ENCODE results near the gene GOLGA6A. TPM values are rescaled to one million over a fixed set of nuclear protein-coding genes. Genes with fewer than 3 reads are reported as not detected.
"Not testable (repeated sequence)": the region's sequence is repeated elsewhere in the genome, so short reads cannot be mapped to it uniquely, and the experiment has no call there.

The GOLGA6A gene
- total RNA-seq, 1 donor = not detected

DNA sequence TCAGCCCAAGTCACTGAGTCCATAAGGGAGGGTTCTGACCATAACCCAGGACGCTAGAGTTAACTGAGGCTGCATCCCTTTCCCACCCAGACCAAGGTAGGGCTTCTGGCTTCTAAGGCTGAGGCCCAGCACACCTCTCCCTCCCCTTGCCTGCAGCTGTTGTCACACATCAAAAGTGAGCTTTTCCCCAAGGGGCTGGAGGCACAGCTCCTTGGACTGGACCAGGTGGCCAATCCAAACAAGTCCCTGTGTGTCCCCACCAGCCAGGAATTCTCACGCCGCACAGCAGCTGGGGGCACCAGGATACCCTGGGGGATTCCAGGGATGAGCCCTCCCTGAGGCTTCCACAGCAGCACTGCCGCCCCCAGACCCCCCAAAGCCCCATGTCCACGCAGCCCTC lies 25.8 kb upstream of the GOLGA6A start:
- H3K27me3 ChIP-seq (ENCODE audit: insufficient read depth, low read length) = no peaks in the 10 kb centered on the region

DNA sequence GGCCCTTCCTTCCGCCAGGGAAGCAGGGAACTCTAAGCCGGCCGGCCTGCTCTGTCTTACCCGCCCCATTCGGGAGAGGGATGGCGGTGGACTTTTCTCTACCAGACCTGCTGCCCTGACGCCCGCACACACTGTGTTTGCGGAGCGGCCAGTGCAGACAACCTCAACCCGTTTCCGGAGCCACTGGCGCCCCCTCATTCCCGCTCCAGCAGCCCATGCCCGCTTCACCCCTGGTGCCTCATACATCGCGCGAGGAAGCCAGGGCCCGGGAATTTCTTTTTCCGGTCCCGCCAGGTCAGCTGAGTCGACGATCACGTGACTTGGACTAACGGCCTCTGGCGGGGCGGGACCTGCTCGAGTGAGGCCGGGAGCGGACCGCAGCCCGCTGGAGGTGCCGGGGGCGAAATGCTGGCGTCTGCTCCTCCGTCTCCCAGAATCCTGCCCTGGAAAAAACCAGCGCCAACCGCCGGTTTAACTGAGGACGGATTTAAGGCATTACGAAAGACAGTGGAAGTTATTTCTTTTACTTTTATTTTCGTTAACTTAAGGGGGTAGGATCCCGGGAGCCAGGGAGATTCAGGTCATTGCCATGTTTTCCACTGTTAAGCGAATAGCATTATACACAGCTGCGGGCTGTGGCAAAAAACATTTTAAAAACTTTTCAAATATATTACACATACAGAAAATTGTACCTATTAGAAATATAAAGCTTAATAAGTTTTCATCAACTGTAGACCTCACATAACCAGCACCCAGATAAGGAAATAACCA lies 17.8 kb upstream of the GOLGA6A start:
- H3K4me2 ChIP-seq (ENCODE audit: insufficient read depth, low read length) = peak overlapping the region; percentile 53
- H2AFZ ChIP-seq (ENCODE audit: low read length) = peak overlapping the region; percentile 91
- peak overlapping the region; percentile 67 for H3K4me3 ChIP-seq (ENCODE audit: insufficient read depth, low read length)
- not testable (repeated sequence) for H3K36me3 ChIP-seq (ENCODE audit: insufficient read depth, low read length); H3K9me3 ChIP-seq (ENCODE audit: low read depth, low read length); H3K27ac ChIP-seq (ENCODE audit: low read depth, low read length); H3K79me2 ChIP-seq (ENCODE audit: insufficient read depth, low read length); H3K4me1 ChIP-seq (ENCODE audit: insufficient read depth, low read length); H4K20me1 ChIP-seq (ENCODE audit: insufficient read depth, low read length); H3K27me3 ChIP-seq (ENCODE audit: insufficient read depth, low read length)
- peak; percentile 98 for DNase-seq (ENCODE audit: insufficient read length, low spot score, missing footprints)

More for the DNA sequence above, 25.8 kb upstream of the GOLGA6A start:
- DNase-seq (ENCODE audit: insufficient read length, low spot score, missing footprints) = no peak
- no peaks in the 10 kb centered on the region for H3K4me1 ChIP-seq (ENCODE audit: insufficient read depth, low read length)
- H3K9me3 ChIP-seq (ENCODE audit: low read depth, low read length) = no peaks in the 10 kb centered on the region
- H3K4me3 ChIP-seq (ENCODE audit: insufficient read depth, low read length) = no peak overlapping the region
- no peak overlapping the region for H3K27ac ChIP-seq (ENCODE audit: low read depth, low read length)
- H4K20me1 ChIP-seq (ENCODE audit: insufficient read depth, low read length) = no peaks in the 10 kb centered on the region
- H3K79me2 ChIP-seq (ENCODE audit: insufficient read depth, low read length) = no peaks in the 10 kb centered on the region
- no peak overlapping the region for H2AFZ ChIP-seq (ENCODE audit: low read length)
- TF ChIP-seq, protein P1, sequence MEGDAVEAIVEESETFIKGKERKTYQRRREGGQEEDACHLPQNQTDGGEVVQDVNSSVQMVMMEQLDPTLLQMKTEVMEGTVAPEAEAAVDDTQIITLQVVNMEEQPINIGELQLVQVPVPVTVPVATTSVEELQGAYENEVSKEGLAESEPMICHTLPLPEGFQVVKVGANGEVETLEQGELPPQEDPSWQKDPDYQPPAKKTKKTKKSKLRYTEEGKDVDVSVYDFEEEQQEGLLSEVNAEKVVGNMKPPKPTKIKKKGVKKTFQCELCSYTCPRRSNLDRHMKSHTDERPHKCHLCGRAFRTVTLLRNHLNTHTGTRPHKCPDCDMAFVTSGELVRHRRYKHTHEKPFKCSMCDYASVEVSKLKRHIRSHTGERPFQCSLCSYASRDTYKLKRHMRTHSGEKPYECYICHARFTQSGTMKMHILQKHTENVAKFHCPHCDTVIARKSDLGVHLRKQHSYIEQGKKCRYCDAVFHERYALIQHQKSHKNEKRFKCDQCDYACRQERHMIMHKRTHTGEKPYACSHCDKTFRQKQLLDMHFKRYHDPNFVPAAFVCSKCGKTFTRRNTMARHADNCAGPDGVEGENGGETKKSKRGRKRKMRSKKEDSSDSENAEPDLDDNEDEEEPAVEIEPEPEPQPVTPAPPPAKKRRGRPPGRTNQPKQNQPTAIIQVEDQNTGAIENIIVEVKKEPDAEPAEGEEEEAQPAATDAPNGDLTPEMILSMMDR (IDR thresholded peaks at IDR 0.05; ENCODE audit: extremely low read depth, low read depth, low read length) = no peak
- no peak overlapping the region for H3K4me2 ChIP-seq (ENCODE audit: insufficient read depth, low read length)
- H3K36me3 ChIP-seq (ENCODE audit: insufficient read depth, low read length) = no peaks in the 10 kb centered on the region

DNA sequence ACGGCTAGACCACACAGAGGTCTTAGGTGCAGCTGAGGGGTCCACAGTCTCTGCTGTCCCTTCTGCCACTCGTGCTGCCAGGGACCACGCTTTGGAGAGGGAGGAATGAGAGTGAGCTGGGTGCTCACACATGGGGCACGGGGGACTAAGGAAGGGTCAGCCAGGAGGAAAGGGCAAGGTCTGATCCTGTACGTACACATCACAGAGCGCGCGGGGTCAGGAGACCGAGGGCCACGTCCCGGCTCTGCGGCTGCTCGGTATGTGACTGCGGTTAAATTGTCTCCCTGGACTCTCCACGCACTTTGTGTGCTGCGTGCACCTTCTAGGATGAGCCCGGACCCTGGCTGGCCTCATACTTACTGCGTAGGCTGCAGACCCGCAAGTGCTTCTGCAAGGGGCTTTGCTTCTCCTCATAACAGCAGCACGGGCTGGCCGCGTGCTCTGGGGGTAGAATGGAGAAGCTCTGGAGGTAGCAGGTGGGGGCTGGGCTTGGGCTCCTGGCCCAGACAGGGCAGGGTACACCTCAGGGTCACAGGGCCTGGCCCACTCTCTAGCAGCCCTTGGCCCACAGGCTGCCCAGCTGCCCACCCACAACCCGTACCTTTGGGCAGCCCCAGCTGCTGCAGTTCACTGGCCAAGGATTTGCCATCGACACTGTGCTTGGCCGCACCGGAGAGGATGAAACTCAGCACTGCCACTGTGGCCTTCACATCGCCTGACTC lies 14.6 kb upstream of the GOLGA6A start:
- H3K4me2 ChIP-seq (ENCODE audit: insufficient read depth, low read length); H3K36me3 ChIP-seq (ENCODE audit: insufficient read depth, low read length); H3K79me2 ChIP-seq (ENCODE audit: insufficient read depth, low read length); H3K4me3 ChIP-seq (ENCODE audit: insufficient read depth, low read length); H3K4me1 ChIP-seq (ENCODE audit: insufficient read depth, low read length); DNase-seq (ENCODE audit: insufficient read length, low spot score, missing footprints); H4K20me1 ChIP-seq (ENCODE audit: insufficient read depth, low read length); H3K9me3 ChIP-seq (ENCODE audit: low read depth, low read length); H3K27ac ChIP-seq (ENCODE audit: low read depth, low read length); H2AFZ ChIP-seq (ENCODE audit: low read length); H3K27me3 ChIP-seq (ENCODE audit: insufficient read depth, low read length): not testable (repeated sequence)

DNA sequence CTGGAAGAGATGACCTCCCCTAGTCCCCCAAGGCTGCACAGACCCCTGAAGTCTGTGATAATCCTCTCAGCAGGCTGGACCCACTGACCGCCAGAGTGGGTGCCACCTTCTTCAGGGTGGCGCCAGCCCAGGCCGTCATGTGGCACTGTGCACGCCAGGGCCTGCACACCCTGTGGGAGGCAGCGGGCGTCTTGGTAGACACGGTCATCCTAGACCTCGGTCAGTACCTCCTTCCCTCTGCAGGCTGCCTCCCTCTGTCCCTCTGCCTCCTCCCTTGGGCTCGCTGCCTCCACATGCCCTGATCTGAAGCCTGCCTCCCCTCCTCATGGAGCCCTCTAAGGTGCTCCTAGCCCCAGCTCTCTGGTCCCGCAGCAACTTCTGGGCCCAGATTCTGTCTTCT lies 13.3 kb upstream of the GOLGA6A start:
- not testable (repeated sequence) for H3K4me2 ChIP-seq (ENCODE audit: insufficient read depth, low read length); DNase-seq (ENCODE audit: insufficient read length, low spot score, missing footprints); H2AFZ ChIP-seq (ENCODE audit: low read length); H3K79me2 ChIP-seq (ENCODE audit: insufficient read depth, low read length); H3K4me1 ChIP-seq (ENCODE audit: insufficient read depth, low read length); H4K20me1 ChIP-seq (ENCODE audit: insufficient read depth, low read length); H3K27ac ChIP-seq (ENCODE audit: low read depth, low read length); H3K9me3 ChIP-seq (ENCODE audit: low read depth, low read length); H3K4me3 ChIP-seq (ENCODE audit: insufficient read depth, low read length); H3K36me3 ChIP-seq (ENCODE audit: insufficient read depth, low read length); H3K27me3 ChIP-seq (ENCODE audit: insufficient read depth, low read length)

DNA sequence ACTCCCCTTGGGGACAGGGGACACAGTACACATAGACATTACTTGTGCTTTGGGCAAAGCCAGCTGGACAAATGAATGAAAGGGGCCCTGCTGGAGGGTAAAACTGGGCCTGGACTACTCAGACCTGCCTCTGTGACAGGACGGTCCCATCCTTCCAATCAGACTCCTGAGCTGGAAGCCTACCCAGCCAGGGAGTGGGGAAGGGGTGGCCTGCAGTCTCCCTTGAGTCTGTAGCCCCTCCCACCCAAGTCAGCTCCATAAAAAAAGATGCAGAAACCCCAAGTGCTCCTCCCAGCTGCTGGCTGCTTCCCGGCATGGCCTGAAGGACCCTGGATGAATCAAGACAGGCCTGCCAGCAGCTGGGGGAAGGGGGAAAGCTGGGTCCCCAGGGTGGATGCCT lies 12.2 kb upstream of the GOLGA6A start:
- H3K79me2 ChIP-seq (ENCODE audit: insufficient read depth, low read length); H3K9me3 ChIP-seq (ENCODE audit: low read depth, low read length); H2AFZ ChIP-seq (ENCODE audit: low read length); H4K20me1 ChIP-seq (ENCODE audit: insufficient read depth, low read length); H3K4me1 ChIP-seq (ENCODE audit: insufficient read depth, low read length); DNase-seq (ENCODE audit: insufficient read length, low spot score, missing footprints); H3K27ac ChIP-seq (ENCODE audit: low read depth, low read length); H3K27me3 ChIP-seq (ENCODE audit: insufficient read depth, low read length); H3K4me2 ChIP-seq (ENCODE audit: insufficient read depth, low read length); H3K36me3 ChIP-seq (ENCODE audit: insufficient read depth, low read length); H3K4me3 ChIP-seq (ENCODE audit: insufficient read depth, low read length): not testable (repeated sequence)

DNA sequence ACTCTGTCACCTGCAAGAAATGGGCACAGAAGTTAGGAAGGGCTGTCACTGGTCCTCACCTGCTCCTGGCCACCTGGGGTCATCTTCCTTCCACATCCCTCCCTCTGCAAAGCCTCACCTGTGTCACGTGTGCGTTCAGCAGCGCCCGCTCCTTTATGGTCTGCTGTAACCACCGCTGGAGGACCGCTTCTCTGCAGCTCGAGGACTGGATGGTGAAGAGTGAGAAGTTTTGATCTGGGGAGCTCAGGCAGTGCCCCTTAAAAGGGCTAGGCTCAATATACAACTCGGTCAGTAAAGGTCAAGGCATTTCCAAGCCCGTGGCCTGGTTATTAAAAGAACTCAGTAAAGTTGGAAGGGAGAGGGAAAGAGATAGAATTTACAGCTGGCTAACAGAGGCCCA lies 6.6 kb downstream of the GOLGA6A start:
- not testable (repeated sequence) for H3K4me1 ChIP-seq (ENCODE audit: insufficient read depth, low read length); H3K4me3 ChIP-seq (ENCODE audit: insufficient read depth, low read length); H3K4me2 ChIP-seq (ENCODE audit: insufficient read depth, low read length); H2AFZ ChIP-seq (ENCODE audit: low read length); H3K27ac ChIP-seq (ENCODE audit: low read depth, low read length); H3K79me2 ChIP-seq (ENCODE audit: insufficient read depth, low read length); DNase-seq (ENCODE audit: insufficient read length, low spot score, missing footprints); H3K27me3 ChIP-seq (ENCODE audit: insufficient read depth, low read length); H3K36me3 ChIP-seq (ENCODE audit: insufficient read depth, low read length); H3K9me3 ChIP-seq (ENCODE audit: low read depth, low read length); H4K20me1 ChIP-seq (ENCODE audit: insufficient read depth, low read length)

DNA sequence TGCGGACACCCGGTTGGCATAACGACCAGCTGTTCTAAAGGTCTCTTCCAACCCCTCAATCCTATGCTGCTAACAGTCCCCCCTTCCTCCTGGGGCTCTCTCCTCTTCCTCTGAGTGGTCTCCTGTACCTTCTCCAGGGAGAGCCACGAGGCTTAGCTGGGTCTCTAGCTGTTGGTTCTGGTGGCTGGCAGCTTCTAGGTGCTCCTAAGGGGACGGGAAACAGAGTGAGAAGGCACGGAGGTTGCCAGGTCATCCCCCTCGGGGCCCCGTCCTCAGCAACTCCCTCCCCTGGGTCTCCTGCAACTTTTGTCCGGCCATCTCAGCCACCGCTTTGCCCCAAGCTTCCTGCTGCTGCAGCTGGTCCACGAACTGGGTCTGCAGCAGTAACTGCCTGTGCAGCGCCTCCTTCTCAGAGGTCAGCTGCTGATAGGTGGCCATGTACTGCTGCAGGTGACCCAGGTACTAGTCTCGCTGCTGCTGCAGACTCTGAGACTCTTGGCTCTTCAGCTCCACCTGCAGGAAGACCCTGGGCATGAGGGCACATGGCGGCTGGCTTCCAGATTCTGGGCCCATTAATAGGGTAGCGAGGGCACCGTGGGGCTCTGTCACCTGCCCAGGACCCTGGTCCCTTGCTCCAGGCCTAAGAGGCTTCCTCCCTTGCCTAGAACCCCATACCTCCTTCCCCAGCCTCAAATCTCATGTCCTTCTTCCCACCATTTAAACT lies 9.6 kb downstream of the GOLGA6A start:
- not testable (repeated sequence) for H2AFZ ChIP-seq (ENCODE audit: low read length); H3K79me2 ChIP-seq (ENCODE audit: insufficient read depth, low read length); H3K4me3 ChIP-seq (ENCODE audit: insufficient read depth, low read length); H3K4me2 ChIP-seq (ENCODE audit: insufficient read depth, low read length); H4K20me1 ChIP-seq (ENCODE audit: insufficient read depth, low read length); H3K4me1 ChIP-seq (ENCODE audit: insufficient read depth, low read length); H3K36me3 ChIP-seq (ENCODE audit: insufficient read depth, low read length); H3K9me3 ChIP-seq (ENCODE audit: low read depth, low read length); DNase-seq (ENCODE audit: insufficient read length, low spot score, missing footprints); H3K27me3 ChIP-seq (ENCODE audit: insufficient read depth, low read length); H3K27ac ChIP-seq (ENCODE audit: low read depth, low read length)

DNA sequence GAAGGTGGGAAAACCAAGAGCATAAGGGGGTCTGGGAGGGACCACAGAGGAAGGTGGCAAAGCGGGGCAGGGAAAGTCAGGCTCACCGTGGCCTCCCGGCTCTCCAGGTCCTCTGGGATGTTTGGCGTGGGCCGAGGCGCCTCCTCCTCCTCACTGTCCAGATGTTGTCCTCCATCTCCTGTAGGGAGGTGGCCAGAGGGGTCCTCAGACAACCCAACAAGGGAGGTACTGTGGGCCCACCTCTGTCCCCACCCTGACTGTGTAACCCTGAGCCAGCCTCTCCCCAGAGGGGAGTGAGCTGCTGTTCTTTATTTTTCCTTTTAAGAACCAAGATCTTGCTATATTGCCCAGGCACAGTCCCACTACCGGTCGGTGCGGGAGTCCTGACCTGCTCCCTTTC lies 10.2 kb downstream of the GOLGA6A start:
- H3K27me3 ChIP-seq (ENCODE audit: insufficient read depth, low read length); H2AFZ ChIP-seq (ENCODE audit: low read length); H3K4me1 ChIP-seq (ENCODE audit: insufficient read depth, low read length); H3K4me2 ChIP-seq (ENCODE audit: insufficient read depth, low read length); H4K20me1 ChIP-seq (ENCODE audit: insufficient read depth, low read length); H3K9me3 ChIP-seq (ENCODE audit: low read depth, low read length); H3K36me3 ChIP-seq (ENCODE audit: insufficient read depth, low read length); H3K79me2 ChIP-seq (ENCODE audit: insufficient read depth, low read length); H3K27ac ChIP-seq (ENCODE audit: low read depth, low read length); DNase-seq (ENCODE audit: insufficient read length, low spot score, missing footprints); H3K4me3 ChIP-seq (ENCODE audit: insufficient read depth, low read length): not testable (repeated sequence)
